Activated CD4-positive, alpha-beta T cell treated with anti-CD3 and anti-CD28 coated beads, Interleukin-2, amount 50 U/mL, for 4 hours (primary cell): ENCODE data around the gene TGFBR3.
"Not testable (repeated sequence)": the region's sequence is repeated elsewhere in the genome, so short reads cannot be mapped to it uniquely, and the experiment has no call there.

ENCODE experiments used
- DNase-seq, 2 experiments: peaks; one replicate each; pipeline ENCODE4 v3.0.0-alpha.2; 2020

The TGFBR3 gene

GRCh38 chr1:91881280-91881679, 4.7 kb downstream of the TGFBR3 start:
- DNase-seq = no peak

DNA sequence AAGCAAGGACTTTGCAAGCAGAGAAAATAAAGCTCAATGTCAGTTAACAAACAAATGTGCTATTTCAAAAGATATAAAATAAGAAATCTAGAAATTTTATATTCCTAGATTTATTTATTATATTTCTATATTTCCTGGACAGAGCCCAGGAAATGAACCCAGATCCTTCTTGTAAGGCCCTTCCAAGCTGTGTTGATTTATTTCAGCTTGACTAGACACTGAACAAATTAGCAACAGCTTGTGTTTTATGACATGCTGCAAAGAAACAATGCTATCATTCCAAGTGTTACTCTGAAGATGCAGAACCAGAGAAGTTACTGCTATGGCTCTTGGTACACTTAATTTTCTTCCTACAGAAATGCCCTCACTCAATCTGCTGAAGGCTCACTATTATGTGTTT, 6.2 kb downstream of the TGFBR3 start:
- DNase-seq = no peak

GRCh38 chr1:91877574-91878208, 8.3 kb downstream of the TGFBR3 start:
- DNase-seq = no peak

- no peak for DNase-seq
Measured at GRCh38 chr1:91876781-91877573, 9.0 kb downstream of the TGFBR3 start.

DNA sequence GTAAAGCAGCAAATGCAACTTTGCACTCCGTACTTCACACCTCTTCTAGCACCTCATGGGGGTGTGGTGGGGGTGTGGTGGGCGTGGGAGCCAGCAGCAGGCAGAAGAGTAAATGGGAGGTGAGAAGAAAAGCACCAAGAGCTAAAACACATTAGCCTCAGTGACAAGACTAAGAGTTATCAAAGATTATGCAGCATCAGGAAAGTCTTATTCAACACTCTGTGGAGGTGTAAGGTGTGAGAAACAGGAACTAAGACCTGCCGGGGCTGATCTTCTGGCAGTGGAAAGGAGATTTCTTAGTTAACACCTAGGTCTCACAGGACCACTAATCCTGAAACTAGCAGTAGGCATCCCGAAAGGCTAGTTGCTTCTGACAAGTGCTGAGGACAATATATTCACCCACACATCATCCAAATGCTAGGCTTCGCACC, 9.9 kb downstream of the TGFBR3 start:
- DNase-seq = peak; percentile 38 to 52

GRCh38 chr1:91874167-91874566, 11.8 kb downstream of the TGFBR3 start:
- DNase-seq = no peak

DNA sequence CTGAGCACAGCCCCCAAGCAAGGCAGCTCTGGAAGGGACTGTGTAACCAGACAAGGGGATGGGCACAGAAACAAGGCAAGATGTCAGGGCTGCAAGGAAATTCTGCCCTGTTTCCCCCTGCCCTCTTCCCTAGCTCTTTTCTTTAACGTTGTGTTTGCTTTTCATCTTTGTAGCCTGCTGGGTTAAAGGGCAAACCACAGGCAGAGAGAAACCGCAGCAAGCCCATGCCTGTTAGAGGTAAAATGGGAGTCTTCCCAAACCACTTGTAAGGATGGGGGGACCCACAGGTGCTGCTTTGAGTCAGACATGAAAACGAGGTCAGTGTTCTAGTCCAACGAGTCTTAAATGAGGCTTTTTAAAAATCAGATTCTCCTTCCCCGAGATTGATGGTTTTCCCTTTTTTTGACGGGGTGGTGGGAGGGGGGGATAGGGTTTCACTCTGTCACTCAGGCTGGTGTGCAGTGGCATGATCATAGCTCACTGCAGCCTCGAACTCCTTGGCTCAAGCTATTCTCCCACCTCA, 13.3 kb downstream of the TGFBR3 start:
- peak in 1 of 2 experiments; percentile 8 for DNase-seq

GRCh38 chr1:91872000-91872399, 14.0 kb downstream of the TGFBR3 start:
- no peak for DNase-seq

- no peak for DNase-seq
Measured at GRCh38 chr1:91870322-91870721, 15.6 kb downstream of the TGFBR3 start.

DNA sequence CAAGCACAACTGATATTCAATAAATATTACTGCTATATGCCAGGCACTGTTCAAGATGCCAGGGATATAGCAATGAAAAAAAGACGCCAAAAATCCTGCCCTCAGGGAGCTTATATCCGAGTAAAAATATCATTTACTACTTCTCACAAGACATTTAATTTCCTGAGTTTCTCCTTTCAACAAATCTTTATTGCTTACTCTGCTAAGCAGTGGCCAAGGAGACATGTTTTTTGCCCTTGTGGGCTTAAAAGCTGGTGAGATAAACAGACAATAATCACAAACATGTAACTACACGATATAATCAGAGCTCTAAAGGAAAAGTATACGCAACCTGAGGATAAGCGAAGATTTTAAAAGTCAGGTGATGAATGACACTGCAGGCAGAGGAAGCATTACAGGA, 19.5 kb downstream of the TGFBR3 start:
- DNase-seq = no peak

DNA sequence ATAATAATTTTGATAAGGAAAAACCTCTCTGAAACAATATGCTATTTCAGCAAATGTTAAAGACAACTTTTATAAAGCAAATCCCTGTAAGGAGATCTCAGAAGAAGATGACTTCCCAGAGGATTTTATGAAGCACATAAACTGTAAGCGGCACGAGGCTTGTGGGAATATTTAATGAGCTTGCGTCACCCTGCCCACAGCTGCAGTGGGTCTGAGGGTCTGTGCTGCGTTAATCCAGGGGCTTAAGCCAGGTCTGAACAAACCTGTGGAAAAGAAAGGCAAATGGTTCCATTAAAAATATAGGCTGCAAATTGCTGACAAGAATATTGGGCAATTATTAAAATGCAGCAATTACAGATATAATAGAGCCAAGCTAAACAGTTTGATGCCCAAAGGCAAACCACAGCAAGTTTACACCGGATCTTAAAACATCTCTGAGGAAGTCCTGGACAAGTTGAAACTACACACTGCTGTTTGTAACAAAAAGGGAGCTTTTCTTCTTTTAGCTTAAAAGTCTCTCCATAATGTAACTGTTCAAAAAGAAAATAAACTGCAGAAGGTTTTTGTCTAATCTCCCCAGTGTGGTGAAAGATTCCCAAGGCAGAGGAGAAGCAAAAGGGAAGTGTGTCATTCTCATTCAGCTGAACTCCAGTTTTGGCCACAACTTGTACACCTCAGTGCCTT, 21.8 kb downstream of the TGFBR3 start:
- no peak for DNase-seq

DNA sequence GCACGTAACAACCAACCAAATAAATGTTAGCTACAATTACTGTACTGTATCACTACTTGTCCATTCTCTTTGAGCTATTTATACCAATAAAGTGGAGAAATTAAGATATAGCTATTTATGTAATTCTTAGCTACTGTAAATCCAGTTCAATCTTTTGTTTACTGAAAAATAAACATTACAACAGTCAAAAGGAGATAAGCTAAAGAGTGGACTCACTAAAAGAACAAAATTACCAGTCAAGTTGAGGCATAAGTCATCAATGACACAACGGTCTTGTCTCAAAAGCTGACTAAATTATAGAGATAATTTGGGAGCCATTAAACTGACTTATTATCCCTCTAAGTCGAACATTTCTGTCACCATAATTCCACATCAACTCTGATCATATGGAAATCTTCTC, 22.5 kb downstream of the TGFBR3 start:
- no peak for DNase-seq

DNA sequence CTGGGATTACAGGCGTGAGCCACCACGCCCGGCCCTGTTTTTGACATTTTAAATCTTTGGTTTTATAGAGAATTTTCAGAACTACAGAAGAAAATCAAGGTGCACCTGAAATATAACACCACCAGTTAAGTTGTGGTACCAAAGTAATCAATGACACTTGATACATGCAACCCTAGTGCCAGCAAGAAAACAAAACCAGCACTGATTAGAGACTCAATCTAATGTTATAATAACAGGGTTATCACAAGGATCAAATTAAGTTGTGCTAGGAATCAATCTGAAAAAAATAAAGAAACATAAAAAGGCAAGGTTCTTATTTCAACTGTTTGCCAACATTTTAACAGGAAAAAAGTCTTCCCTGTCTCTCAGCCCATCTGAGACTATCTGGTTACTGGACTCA, 23.8 kb downstream of the TGFBR3 start:
- DNase-seq = no peak

DNA sequence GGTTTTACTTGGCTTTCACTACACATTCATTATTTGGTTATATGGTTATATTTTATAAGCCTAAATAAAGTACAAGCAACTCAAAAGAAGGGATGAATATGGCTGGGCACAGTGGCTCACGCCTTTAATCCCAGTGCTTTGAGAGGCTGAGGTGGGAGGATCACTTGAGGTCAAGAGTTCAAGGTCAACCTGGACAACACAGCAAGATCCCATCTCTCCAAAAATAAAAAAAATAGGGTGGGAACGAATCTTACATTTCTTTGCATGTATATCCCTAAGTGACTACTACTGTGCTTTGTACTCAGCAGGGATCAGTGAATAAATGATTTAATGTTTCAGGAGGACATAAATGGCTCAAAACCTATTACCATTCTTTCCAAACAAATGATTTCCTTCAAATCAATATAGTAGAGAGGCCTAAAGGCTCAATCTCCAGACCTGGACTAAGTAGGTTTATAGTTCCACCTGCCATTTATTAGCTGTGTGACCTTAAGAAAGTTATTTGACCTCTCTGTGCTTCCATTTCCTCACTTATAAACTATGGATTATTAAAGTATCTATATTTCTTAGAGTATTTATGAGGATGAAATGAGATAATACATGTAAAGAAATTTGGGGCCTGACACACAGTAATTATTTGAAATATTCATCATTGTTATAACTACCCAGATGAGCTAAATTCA, 28.3 kb downstream of the TGFBR3 start:
- DNase-seq = no peak

DNA sequence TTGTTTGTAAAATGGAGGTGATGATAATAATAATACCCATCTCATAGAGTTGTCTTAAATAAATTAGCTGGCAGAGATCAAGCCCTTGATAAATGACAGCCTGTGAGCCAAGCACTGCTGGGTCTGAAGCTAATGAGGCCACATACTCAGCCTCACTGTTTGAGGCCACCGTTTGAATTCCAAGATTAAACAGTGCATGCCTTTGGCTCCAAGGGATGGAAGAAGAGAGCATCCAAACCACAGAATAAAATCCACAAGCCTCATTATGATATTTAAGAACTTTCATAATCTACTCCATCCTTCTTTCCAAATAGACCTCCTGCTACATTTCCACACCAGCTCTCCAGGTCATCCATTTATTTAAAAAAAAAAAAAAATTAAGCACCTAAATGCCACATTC, 29.0 kb downstream of the TGFBR3 start:
- no peak for DNase-seq

GRCh38 chr1:91854852-91855534, 31.0 kb downstream of the TGFBR3 start:
- no peak for DNase-seq

DNA sequence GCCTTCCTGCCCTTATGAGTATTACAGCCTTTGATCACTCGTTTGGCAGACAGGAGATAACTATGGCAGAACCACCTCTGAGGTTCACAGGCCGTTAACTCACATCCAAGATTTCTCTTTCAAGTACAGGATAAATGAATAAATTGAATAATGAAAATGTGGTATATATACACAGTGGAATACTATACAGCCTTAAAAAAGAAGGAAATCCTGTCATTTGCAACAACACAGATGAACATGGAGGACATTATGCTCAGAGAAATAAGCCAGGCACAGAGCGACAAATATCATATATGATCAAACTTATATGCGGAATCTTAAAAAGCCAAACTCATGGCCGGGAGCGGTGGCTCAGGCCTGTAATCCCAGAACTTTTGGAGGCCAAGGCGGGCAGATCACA, 32.6 kb downstream of the TGFBR3 start:
- no peak for DNase-seq

GRCh38 chr1:91852011-91852410, 33.9 kb downstream of the TGFBR3 start:
- not testable (repeated sequence) for DNase-seq

DNA sequence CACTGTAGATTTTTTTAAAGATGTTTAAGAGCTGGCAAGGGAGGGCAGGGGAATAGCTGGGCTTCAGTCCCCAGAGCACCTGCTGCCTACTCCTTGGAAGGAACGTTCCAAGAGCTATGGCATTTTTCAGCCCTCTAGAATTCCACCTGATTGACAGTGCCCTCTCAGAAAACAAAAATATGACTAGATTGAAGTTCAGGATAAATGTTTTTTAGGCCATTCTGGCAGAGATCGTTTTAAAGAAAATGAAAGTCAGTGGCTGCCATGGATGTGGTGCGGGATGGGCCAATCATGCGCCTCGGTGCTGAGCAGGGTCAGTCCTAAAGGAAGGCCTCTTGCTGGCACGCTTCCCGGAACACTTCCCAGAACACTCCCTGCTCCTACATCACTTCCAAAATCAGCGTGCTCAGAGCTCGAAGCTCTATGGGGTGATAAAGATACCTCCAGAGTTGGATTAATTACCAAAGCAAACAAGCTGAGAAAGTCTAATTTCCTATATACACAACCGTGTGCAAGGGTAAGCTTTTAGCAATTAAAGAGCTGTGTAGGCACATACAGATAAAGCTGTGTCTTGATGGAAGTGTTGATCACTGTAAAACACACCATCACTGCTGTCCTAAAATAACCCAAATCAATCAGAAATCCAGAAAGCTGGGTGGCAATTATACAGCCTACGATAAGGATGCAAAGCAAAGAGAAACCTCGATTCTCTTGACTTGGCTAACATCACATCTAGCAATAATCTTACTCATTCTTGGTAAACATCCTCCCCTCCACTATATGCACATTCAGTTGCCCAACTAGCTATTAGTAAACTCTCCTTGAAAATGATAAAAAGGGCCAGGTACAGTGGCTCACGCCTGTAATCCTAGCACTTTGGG, 34.6 kb downstream of the TGFBR3 start:
- DNase-seq = no peak

GRCh38 chr1:91850708-91851107, 35.2 kb downstream of the TGFBR3 start:
- no peak for DNase-seq

DNA sequence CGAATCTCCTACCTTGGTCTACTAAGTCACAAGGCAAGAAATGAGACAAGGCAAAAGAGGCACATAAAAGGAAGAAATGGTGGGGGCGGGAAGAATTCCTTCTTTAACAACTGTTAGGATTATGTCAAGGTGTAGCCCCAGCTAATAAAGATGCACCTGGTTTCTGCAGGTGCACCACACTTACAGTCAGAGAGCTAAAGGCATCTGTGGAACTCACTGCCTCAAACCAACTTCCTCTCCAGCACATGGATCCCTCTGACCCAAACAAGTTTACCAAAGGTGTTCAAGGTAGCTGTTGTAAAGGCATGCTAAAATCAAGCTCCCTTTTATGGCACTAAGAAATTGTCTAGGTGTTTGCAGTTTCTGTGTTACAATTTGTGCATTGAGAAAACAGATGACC, 38.1 kb downstream of the TGFBR3 start:
- DNase-seq = no peak

- no peak for DNase-seq
Measured at GRCh38 chr1:91846639-91847013, 39.3 kb downstream of the TGFBR3 start.
